Lung (tissue), 12 donors: Measurements from ENCODE around the gene SIGLEC1. TPM values are rescaled to one million over a fixed set of nuclear protein-coding genes. Genes with fewer than 3 reads are reported as not detected.

Source experiments
- ATAC-seq: fragments of 200-7000 bp; cut with Tn5 transposase; one replicate; pipeline ENCODE4 v1.9.1; 2020; ENCODE audit warnings: moderate number of reproducible peaks; ENCODE audit not compliant: insufficient read depth, low FRiP score
- DNase-seq, 3 donors: peaks; one replicate each; pipeline ENCODE4 v3.0.0-alpha.2; 2013 to 2017
- H3K27ac ChIP-seq, 2 donors: one replicate each; pipeline ENCODE4 v1.5.1; 2013; ENCODE audit warnings: mild to moderate bottlenecking in 2 of 2, moderate library complexity in 2 of 2, control low read depth in 1 of 2, inconsistent platforms in 1 of 2, low read depth in 1 of 2, low read length in 1 of 2
- H3K27me3 ChIP-seq, 3 donors: one replicate each; pipeline ENCODE4 v1.5.1; 2013; ENCODE audit warnings: low read length in 2 of 3; ENCODE audit not compliant: control insufficient read depth in 3 of 3, insufficient read depth in 3 of 3
- H3K36me3 ChIP-seq, 4 donors: one replicate each; pipeline ENCODE4 v1.5.1; 2013; ENCODE audit warnings: low read length in 4 of 4, mild to moderate bottlenecking in 1 of 4, moderate library complexity in 1 of 4; ENCODE audit not compliant: control insufficient read depth in 4 of 4, insufficient read depth in 4 of 4
- H3K4me1 ChIP-seq, 5 donors: one replicate each; pipeline ENCODE4 v1.5.1; 2013; ENCODE audit warnings: low read length in 5 of 5, mild to moderate bottlenecking in 2 of 5, moderate library complexity in 1 of 5; ENCODE audit not compliant: control insufficient read depth in 5 of 5, insufficient read depth in 5 of 5
- H3K4me3 ChIP-seq: one replicate; pipeline ENCODE4 v1.5.1; 2013; ENCODE audit warnings: mild to moderate bottlenecking, control low read depth, moderate library complexity
- H3K9ac ChIP-seq, 2 donors: one replicate each; pipeline ENCODE4 v1.5.1; 2013; ENCODE audit warnings: low read length in 2 of 2, control low read depth in 1 of 2; ENCODE audit not compliant: insufficient read depth in 1 of 2
- H3K9me3 ChIP-seq, 4 donors: one replicate each; pipeline ENCODE4 v1.5.1; 2013; ENCODE audit warnings: low read length in 3 of 4, mild to moderate bottlenecking in 1 of 4, moderate library complexity in 1 of 4; ENCODE audit not compliant: control insufficient read depth in 4 of 4, insufficient read depth in 3 of 4
- CTCF ChIP-seq: IDR thresholded peaks from 2 replicates; pipeline ENCODE4 v1.5.1; 2012; ENCODE audit warnings: mild to moderate bottlenecking; ENCODE audit errors: control extremely low read depth, extremely low read depth
- WGBS, 2 donors: extraction: QIAGEN DNeasy Blood & Tissue Kit; methylation state at CpG; one replicate each; pipeline ENCODE4 v1.1.7; 2013; 5-methylcytosine and 5-hydroxymethylcytosine counted together
- polyA plus RNA-seq, 2 donors: library from polyadenylated mRNA; stranded (reverse); fragments of 200-250 nt; gene quantifications; one replicate each; pipeline ENCODE4 v1.2.1, GENCODE V29; 2013
- total RNA-seq, 2 donors: library from RNA; depleted of rRNA in 1 of 2; stranded (reverse); fragments of >200 nt in 1 of 2; gene quantifications; one replicate each; pipeline ENCODE4 v1.2.1, GENCODE V29; 2014 to 2021
- donor health status: control.
- donor health status: control.
- donor health status: Bipolar disorder and iron deficiency.
- donor health status: healthy.
- donor health status: DM: yes; HTN: yes; CAD: no.

SIGLEC1 gene
- total and polyA plus RNA-seq, 4 donors = 3.7 to 34.2 (median 18.7) TPM

- no peak for TF ChIP-seq CTCF
- Histone ChIP-seq H3K9ac (no peak overlapping the region), H3K27ac (no peak overlapping the region), H3K27me3 (peaks cover 0 to 19% (median 3%) of the 10 kb centered on the region in 3 donors), H3K9me3 (no peaks in the 10 kb centered on the region), H3K4me1 (peaks cover 0 to 6% (median 0%) of the 10 kb centered on the region in 5 donors), H3K4me3 (no peak overlapping the region), H3K36me3 (peaks cover 0 to 22% (median 12%) of the 10 kb centered on the region in 4 donors)
- WGBS, 2 donors = 60 to 67% methylated on average over 81 to 95 of the region's 95 CpGs
- DNase-seq (peak in 2 of 3 donors; percentile 37 to 45), ATAC-seq (peak; percentile 6)
Measured at GRCh38 chr20:3751675-3752385, 39.4 kb upstream of the SIGLEC1 start.

GRCh38 chr20:3751305-3751674, 38.9 kb upstream of the SIGLEC1 start:
- DNase-seq = no peak
- no peak overlapping the region for H3K27ac ChIP-seq
- H3K4me3 ChIP-seq = no peak overlapping the region
- peaks cover 0 to 23% (median 12%) of the 10 kb centered on the region in 4 donors for H3K36me3 ChIP-seq
- no peak for TF ChIP-seq CTCF
- H3K4me1 ChIP-seq = peaks cover 0 to 6% (median 0%) of the 10 kb centered on the region in 5 donors
- H3K27me3 ChIP-seq = peaks cover 0 to 19% (median 3%) of the 10 kb centered on the region in 3 donors
- WGBS, 2 donors = 70 to 81% methylated on average over 24 to 31 of the region's 31 CpGs
- H3K9ac ChIP-seq = no peak overlapping the region
- H3K9me3 ChIP-seq = no peaks in the 10 kb centered on the region
- ATAC-seq = no peak

GRCh38 chr20:3749689-3750531, 37.5 kb upstream of the SIGLEC1 start:
- Histone ChIP-seq H3K27ac (no peak overlapping the region), H3K9me3 (no peaks in the 10 kb centered on the region), H3K4me3 (no peak overlapping the region), H3K36me3 (peaks cover 0 to 18% (median 10%) of the 10 kb centered on the region in 4 donors), H3K27me3 (peaks cover 0 to 19% (median 3%) of the 10 kb centered on the region in 3 donors), H3K9ac (no peak overlapping the region), H3K4me1 (peaks cover 0 to 9% (median 0%) of the 10 kb centered on the region in 5 donors)
- peak; percentile 11 for TF ChIP-seq CTCF
- DNase-seq (peak in 1 of 3 donors; percentile 50), ATAC-seq (no peak)
- WGBS, 2 donors = 60 to 74% methylated on average over 58 to 72 of the region's 72 CpGs
